ENCODE measurements around the gene WDR45.
"Not testable (repeated sequence)": the region's sequence is repeated elsewhere in the genome, so short reads cannot be mapped to it uniquely, and the experiment has no call there.

GRCh38 chrX:49127742-49128258 lies 48.1 kb upstream of the WDR45 start:
- TF ChIP-seq CTCF, POLR2A (IDR thresholded peaks at IDR 0.05): not testable (repeated sequence)

Data from lower leg skin (tissue), 3 donors.